ENCODE data around the gene NDC80.
A peak's percentile ranks its signal among the peaks of the same experiment; 100 is the strongest.
"Not testable (repeated sequence)": the region's sequence is repeated elsewhere in the genome, so short reads cannot be mapped to it uniquely, and the experiment has no call there.

The NDC80 gene

DNA sequence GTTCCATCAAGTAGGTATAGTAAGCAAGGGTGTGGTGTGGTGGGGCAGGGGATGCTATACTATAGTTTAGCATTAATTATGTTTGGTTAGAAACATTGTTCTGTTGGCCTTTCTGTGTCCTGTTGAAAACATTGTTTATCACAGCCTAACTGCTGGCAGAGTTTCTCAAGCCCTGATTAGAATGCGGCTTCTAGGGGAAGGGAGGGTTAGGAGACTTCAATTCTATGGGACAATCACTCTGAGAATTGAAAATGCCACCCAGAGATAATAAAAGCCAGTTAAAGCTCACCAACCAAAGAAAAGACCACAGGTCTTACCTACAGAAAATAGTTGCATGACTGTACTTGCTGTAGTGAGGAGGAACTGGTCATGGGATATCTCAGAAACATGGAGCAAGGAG is 64.2 kb downstream of the NDC80 start:
- no peak for DNase-seq

DNA sequence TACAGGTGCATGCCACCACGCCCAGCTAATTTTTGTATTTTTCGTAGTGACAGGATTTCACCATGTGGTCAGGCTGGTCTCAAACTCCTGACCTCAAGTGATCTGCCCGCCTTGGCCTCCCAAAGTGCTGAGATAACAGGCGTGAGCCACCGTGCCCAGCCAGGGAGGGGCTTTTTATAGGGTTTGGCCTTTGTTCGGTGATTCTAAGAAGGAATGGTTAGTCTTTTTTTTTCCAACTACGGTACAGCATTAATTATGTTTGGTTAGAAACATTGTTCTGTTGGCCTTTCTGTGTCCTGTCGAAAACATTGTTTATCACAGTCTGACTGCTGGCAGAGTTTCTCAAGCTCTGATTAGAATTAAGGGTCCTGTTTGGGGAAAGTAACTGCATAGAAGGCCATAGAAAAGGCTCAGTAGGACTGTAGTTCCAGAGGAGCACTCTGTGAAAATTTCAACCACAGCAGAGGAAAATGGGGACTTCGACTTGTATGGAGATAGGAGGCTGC is 64.8 kb downstream of the NDC80 start:
- DNase-seq = no peak

DNA sequence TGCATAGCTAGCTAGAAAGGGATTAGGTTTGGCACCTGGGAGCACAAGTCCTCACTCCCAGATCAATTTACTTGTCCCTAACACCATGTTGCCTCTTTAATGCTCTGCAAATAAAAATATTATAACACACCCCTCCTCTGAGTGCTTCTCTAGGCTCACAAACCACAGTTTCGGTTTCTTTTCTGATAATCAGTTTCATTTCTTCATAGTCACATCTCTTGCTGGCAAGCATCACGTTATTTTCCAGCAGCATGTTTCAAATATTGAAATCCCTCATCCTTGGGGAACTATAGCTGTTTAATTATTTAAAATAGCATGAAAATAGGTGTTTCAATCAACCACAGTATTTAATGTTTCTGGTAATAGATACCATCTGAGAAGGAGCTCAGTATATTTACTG is 70.3 kb downstream of the NDC80 start:
- no peak for DNase-seq

DNA sequence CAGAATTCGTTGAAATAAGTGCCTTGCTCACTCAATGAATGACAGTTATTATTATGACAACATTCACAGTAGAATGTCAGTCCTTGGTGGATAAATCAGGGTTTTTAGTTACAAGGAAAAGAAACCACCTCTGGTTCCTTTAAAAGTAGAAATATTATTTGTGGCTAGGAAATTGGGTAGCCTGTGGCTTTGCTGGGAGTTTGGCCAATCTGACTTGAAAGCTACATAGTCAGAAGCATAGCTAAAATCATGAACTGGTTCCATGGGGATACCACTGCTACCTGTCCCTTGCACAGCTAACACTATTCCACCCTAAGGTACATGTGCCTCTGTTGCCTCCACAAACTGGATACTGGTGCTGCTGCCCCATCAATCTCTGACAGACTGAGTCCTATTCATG is 71.4 kb downstream of the NDC80 start:
- no peak for DNase-seq

DNA sequence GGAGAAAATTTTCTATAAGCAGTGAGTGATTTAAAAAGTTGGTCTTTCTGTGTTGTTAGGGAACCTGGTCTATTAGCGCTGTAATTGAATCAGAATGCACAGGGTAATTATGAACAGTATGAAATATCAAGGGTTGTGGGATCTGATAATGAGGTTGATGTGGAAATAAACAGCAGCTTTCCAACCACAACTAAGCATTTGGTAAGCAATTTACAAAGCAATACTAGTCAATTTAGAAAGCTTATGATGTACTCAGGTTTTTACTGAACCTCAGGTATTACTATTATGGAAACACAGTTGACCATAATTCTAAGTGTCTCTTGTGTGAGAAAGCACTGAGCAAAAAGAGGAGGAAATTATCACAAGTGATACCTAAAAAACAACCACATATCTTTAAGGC is 73.2 kb downstream of the NDC80 start:
- no peak for DNase-seq

DNA sequence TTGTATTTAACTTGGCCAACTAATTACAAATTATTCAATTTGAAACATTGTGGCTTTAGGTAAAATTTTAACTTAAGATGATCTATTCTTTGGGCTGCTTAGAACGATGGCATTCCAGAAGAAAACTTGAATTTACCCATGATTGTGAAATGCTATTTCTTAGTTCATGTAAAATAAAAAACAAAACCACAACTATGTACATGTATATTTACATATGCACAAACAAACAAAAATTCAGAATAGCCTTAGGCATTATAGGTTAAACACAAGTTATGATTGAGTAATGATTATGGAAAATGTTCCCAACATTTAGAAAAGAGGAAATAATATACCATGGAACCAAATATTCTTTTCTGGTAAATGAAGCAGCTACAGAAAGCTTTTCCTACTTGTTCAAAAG is 80.6 kb downstream of the NDC80 start:
- no peak for DNase-seq

DNA sequence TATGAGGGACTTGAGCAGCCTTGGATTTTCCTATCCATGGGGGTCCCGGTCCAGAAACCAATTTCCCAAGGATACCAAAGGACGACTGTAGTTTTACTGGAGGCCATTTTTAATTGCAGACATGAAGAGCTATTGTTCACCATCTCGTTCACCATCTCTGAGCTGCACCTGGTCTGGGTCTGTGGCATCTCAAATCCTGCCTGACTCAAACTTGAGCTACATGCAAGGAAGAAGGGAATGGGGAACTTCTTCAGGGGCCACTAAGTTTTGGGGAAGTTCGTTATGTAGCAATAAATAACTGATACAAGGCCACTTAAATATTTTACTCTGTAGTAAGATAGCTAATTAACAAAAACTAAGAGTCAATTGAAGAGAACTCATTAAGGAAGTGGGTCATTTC is 82.1 kb downstream of the NDC80 start:
- no peak for DNase-seq

DNA sequence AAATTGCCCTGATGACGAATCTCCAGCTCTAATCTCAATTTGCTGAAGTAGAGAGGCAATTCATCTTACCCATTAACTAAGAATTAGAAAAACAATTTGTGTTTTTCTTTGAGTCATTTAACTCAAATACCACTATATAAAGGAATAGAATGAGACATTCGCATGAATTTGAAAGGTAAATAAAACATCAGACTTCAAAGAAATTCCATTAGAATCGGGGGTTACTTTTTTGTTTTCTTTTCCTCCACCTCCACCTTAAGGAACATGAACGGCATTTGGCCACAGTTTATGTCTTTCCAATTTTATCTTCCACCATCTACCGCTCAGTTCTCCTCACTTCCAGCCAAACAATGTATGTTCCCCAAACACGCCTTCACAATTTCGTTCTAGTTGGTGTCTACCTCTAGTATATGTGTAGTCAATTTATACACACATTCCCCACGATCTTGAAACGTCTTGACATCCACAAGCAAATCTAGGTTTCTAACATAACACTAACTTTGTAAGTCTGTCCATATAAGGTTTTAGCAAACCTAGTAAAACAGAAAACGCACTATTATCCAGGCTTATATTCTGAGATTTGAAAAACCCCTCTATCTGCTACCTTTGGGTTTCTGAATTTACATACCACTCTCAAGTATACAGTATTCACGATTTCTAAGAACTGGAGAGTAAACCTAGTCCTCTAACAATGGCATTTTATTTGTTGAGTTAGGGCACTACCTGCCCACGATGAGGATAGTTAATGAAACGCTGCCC is 83.0 kb downstream of the NDC80 start:
- no peak for DNase-seq

DNA sequence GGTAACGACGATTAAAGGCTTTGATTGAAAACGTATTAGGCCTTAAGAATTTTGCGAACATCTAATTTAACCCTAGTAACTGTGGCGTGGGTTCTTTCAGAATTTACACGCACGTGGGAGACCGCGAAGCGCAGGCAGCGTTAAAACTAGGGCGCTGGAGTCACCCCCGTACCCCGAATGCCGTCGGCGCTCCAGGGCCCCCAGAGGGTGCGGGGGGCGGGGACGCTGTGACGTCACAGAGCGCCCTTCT is 83.5 kb downstream of the NDC80 start:
- DNase-seq = no peak

DNA sequence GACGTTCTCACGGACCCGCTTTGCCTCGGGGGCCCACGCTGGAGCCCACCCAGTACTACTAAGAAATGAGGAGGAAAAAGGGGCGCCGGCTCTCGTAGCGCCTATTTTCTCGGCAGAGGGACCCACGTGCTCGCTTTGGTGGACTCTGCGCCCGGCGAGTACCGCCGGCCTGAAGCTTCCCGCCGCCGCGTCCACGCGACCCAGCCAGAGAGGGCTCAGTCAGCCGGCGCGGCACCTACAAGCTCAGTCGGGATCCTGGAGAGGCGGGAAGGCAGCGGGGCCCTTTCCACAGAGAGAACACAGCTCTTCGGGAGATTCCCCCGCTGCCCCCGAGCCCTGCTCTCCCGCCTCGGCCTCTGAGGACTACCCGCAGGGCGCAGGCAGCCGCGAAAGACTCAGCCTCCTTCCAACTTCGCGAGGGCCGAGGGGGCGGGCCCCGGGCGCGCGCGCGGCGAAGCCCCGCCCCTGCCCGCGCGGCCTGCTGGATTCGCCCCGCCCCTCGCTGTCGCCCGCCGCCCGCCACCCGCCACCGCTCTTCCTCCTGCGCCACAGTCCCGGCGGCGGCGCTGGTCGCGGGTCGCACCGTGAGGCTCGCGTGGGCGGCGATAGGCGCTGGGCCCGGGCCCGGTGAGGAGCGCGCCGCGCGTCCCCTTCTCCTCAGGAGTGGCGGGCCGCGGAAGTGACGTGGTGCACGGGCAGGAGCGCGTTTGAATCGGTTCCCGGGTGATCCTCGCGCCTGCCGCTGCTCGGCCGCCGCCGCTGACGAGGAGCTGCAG is 84.0 kb downstream of the NDC80 start, which contains the start of gene SMCHD1:
Gene SMCHD1, plus strand, starts transcription at position 549 of the 776 bp plus-strand sequence. CDS start 350 bp downstream, outside the sequence.
- peak; percentile 84 for DNase-seq

DNA sequence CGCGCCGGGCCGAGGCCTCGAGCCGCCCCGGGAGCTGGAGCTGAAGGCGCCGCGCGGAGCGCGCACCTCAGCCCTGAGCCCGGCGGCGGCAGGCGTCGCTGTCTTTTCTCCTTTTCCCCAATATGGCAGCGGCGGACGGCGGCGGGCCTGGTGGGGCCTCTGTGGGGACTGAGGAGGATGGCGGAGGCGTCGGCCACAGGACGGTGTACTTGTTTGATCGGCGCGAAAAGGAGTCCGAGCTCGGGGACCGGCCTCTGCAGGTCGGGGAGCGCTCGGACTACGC is 84.5 kb downstream of the NDC80 start:
- DNase-seq = no peak

DNA sequence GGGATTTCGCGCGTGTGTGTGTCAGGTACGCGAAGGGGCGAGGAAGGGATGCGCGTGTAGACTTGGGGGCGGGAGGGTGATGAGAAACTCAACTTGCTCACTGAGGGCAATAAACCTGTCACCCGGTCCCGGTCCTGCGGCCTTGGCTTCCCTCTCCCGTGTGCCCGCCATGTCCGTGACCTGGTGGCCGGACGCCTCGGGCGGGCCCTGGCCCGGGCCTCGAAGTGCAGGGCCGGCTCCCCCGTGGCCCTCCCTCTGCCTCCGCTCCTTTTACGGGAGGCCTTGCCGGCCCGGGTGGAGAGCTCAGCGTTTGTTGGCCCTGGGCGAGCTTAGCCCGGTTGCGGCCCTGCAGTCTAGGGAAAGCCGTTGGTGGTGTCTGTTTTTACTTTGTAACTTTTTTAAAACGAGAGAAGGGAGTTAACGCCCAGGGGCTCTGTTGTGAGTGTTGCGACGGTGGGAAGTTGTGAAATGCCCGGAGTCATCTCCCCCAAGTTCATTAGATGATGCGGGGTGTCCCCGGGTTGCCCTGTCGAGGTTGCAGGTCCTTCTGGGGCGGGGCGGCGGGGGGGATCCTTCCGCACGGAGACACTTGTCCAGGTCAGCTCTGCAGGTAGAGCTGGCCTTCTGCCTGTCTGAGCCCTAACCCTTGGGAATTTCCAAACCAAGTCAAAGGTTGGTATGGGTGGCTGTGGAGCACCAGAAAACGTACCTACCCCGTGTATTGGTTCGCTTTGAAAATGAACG is 85.1 kb downstream of the NDC80 start:
- no peak for DNase-seq

DNA sequence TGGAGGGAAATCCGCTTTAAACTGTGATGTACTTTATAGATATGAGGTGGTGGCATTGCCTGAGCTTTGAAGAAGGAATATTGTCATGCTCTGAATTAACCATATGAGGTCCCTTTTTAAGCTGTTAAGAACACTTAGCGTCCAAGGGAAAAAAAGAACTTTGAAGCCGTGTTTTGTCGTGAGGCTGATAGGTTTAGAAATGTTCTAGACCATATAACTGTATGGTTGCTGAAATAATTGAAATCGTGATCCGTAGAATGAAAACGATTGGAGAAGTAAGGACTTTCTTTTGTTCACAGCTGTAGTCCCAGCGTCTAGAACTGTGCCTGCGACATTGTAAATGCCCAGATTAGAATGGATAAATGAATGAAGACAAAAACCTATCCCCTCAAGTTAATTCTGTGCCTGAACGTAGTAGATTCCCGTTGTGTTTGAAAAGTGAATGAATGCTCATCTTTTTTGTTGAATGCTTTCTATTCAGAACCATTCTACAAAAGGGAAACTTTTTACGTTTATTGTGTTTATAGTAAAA is 85.7 kb downstream of the NDC80 start:
- no peak for DNase-seq

DNA sequence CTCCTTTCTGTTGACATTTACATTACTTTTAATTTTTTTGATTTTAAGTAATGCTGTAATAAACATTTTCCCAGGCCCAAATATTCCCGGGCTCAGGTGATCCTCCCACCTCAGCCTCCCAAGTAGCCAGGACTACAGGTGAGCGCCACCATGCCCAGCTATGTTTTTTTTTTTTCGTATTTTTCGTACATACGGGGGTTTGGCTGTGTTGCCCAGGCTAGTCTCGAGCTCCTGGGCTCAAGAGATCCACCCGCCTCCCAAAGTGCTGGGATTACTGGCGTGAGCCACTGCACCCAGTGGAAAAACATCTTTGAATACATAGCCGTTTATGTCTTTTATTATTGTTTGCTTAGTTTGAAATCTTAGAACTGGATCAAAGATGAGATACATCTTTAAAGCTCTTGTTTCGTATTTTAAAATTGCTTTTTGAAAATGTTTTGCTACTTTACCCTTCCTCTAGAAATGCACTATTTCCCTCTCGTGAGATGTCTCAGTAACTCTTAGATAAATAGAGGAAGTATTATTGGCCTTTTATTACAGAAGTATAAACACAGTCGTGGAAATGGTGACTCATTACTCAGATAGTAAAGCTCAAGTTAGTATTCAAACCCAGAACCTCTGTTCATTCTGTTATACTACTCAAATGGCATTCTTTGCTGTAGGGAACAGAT is 86.6 kb downstream of the NDC80 start:
- DNase-seq = peak; percentile 38

DNA sequence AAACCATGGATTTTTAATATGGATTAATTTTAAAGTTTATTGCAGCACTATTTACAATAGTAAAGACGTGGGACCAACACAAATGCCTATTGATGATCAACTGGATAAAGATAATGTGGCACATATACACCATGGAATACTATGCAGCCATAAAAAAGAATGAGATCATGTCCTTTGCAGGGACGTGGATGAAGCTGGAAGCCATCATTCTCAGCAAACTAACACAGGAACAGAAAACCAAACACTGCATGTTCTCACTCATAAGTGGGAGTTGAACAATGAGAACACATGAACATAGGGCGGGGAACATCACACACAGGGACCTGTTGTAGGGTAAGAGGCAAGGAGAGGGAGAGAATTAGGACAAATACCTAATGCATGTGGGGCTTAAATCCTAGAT is 89.5 kb downstream of the NDC80 start:
- not testable (repeated sequence) for DNase-seq

DNA sequence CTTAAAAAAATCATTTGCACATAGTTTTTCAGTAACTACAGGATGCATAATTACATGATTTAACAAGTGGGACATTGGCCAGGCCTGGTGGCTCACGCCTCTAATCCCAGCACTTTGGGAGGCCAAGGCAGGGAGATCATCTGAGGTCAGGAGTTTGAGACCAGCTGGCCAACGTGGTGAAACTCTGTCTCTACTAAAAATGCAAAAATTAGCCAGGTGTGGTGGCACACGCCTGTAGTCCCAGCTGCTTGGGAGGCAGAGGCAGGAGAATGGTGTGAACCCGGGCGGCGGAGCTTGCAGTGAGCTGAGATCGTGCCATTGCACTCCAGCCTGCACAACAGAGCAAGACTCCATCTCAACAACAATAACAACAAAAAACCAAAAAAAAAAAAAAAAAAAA is 90.9 kb downstream of the NDC80 start:
- not testable (repeated sequence) for DNase-seq

DNA sequence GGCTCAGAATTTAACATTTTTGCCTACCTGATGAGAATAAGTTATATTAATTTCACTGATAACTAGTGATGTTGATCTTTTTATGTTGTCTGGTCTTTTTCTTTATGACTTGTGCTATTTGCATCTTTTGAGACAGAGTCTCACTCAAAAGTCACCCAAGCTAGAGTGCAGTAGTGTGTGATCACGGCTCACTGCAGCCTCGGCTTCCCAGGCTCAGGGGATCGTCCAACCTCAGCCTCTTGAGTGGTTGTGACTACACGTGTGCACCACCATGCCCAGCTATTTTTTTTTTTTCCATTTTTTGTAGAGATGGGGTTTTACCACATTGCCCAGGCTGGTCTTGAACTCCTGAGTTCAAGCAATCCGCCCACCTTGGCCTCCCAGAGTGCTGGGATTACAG is 91.6 kb downstream of the NDC80 start:
- DNase-seq = no peak

All from KG1 (cell line).